KOPT-K1 (cell line): ENCODE results near the gene OTOA.
"Not testable (repeated sequence)": the region's sequence is repeated elsewhere in the genome, so short reads cannot be mapped to it uniquely, and the experiment has no call there.

Experiments used
- H3K27ac ChIP-seq: fragments of 200-600 bp; sonication (generic); 2 replicates; pipeline ENCODE4 v1.5.1; 2016; ENCODE audit warnings: antibody characterized with exemption, mild to moderate bottlenecking, low read depth, low read length; ENCODE audit not compliant: poor library complexity, severe bottlenecking
- H3K36me3 ChIP-seq: fragments of 200-600 bp; sonication (generic); 2 replicates; pipeline ENCODE4 v1.5.1; 2017; ENCODE audit warnings: antibody characterized with exemption, mild to moderate bottlenecking, low read length, moderate library complexity; ENCODE audit not compliant: insufficient read depth
- H3K9me3 ChIP-seq: fragments of 200-600 bp; sonication (generic); 2 replicates; pipeline ENCODE4 v1.5.1; 2017; ENCODE audit warnings: antibody characterized with exemption, low read length, mild to moderate bottlenecking; ENCODE audit not compliant: insufficient read depth, poor library complexity, severe bottlenecking

Gene OTOA

GRCh38 chr16:21769284-21769683 is 105.5 kb downstream of the OTOA start:
- H3K9me3 ChIP-seq, H3K27ac ChIP-seq, H3K36me3 ChIP-seq: not testable (repeated sequence)

- not testable (repeated sequence) for H3K27ac ChIP-seq, H3K36me3 ChIP-seq, H3K9me3 ChIP-seq
Measured at GRCh38 chr16:21770584-21770983, 106.8 kb downstream of the OTOA start.

- H3K36me3 ChIP-seq, H3K27ac ChIP-seq, H3K9me3 ChIP-seq: not testable (repeated sequence)
Measured at GRCh38 chr16:21772547-21773206, 108.9 kb downstream of the OTOA start.

- not testable (repeated sequence) for H3K9me3 ChIP-seq, H3K27ac ChIP-seq, H3K36me3 ChIP-seq
Measured at GRCh38 chr16:21773207-21773553, 109.4 kb downstream of the OTOA start.

GRCh38 chr16:21780525-21780924 is 116.8 kb downstream of the OTOA start:
- not testable (repeated sequence) for H3K27ac ChIP-seq

GRCh38 chr16:21790506-21790905 is 126.7 kb downstream of the OTOA start:
- not testable (repeated sequence) for H3K9me3 ChIP-seq, H3K36me3 ChIP-seq, H3K27ac ChIP-seq

More at GRCh38 chr16:21780525-21780924, 116.8 kb downstream of the OTOA start:
- H3K9me3 ChIP-seq, H3K36me3 ChIP-seq: not testable (repeated sequence)

- H3K9me3 ChIP-seq, H3K36me3 ChIP-seq, H3K27ac ChIP-seq: not testable (repeated sequence)
Measured at GRCh38 chr16:21793310-21793709, 129.5 kb downstream of the OTOA start.

GRCh38 chr16:21798601-21799000 is 134.8 kb downstream of the OTOA start:
- H3K27ac ChIP-seq, H3K9me3 ChIP-seq: not testable (repeated sequence)
- peaks cover 14% of the 10 kb centered on the region; the same call in 1 of the 2 replicates for H3K36me3 ChIP-seq

- H3K9me3 ChIP-seq, H3K27ac ChIP-seq: not testable (repeated sequence)
- H3K36me3 ChIP-seq, result peaks cover 21% of the 10 kb centered on the region
Measured at GRCh38 chr16:21801538-21802374, 138.0 kb downstream of the OTOA start.

- not testable (repeated sequence) for H3K9me3 ChIP-seq, H3K27ac ChIP-seq
- peaks cover 27% of the 10 kb centered on the region for H3K36me3 ChIP-seq
Measured at GRCh38 chr16:21802375-21802663, 138.6 kb downstream of the OTOA start.
